ENCODE results near the gene PAXIP1.
"Not testable (repeated sequence)": the region's sequence is repeated elsewhere in the genome, so short reads cannot be mapped to it uniquely, and the experiment has no call there.

PAXIP1 gene

GRCh38 chr7:154942691-154943090 is 60.2 kb downstream of the PAXIP1 start:
- no peak for DNase-seq

- DNase-seq = no peak
Measured at GRCh38 chr7:154937837-154938236, 65.1 kb downstream of the PAXIP1 start.

GRCh38 chr7:154934353-154934952 is 68.5 kb downstream of the PAXIP1 start:
- DNase-seq = not testable (repeated sequence)

GRCh38 chr7:154931906-154932305 is 71.0 kb downstream of the PAXIP1 start:
- no peak for DNase-seq

GRCh38 chr7:154929006-154929726 is 73.8 kb downstream of the PAXIP1 start:
- no peak for DNase-seq

- peak; percentile 91 for DNase-seq
Measured at GRCh38 chr7:154928136-154929005, 74.6 kb downstream of the PAXIP1 start.

GRCh38 chr7:154927624-154928125 is 75.2 kb downstream of the PAXIP1 start:
- peak; percentile 81 for DNase-seq

GRCh38 chr7:154922472-154922871 is 80.5 kb downstream of the PAXIP1 start:
- DNase-seq = not testable (repeated sequence)

- DNase-seq = no peak
Measured at GRCh38 chr7:154919344-154920225, 83.3 kb downstream of the PAXIP1 start.

GRCh38 chr7:154918741-154919140 is 84.2 kb downstream of the PAXIP1 start:
- DNase-seq = no peak

GRCh38 chr7:154918266-154918665 is 84.7 kb downstream of the PAXIP1 start:
- no peak for DNase-seq

- DNase-seq = no peak
Measured at GRCh38 chr7:154917808-154918160, 85.1 kb downstream of the PAXIP1 start.

- peak; percentile 17 for DNase-seq
Measured at GRCh38 chr7:154916856-154917807, 85.8 kb downstream of the PAXIP1 start.

- no peak for DNase-seq
Measured at GRCh38 chr7:154916381-154916780, 86.5 kb downstream of the PAXIP1 start.

GRCh38 chr7:154915600-154915999 is 87.3 kb downstream of the PAXIP1 start:
- no peak for DNase-seq

GRCh38 chr7:154914996-154915380 is 87.9 kb downstream of the PAXIP1 start:
- DNase-seq = no peak

- DNase-seq = no peak
Measured at GRCh38 chr7:154914308-154914995, 88.5 kb downstream of the PAXIP1 start.

- peak; percentile 90 for DNase-seq
Measured at GRCh38 chr7:154913638-154914307, 89.2 kb downstream of the PAXIP1 start.

- no peak for DNase-seq
Measured at GRCh38 chr7:154912871-154913637, 89.9 kb downstream of the PAXIP1 start.

Measured in activated CD4-positive, alpha-beta T cell treated with anti-CD3 and anti-CD28 coated beads, Interleukin-10, Interleukin-2, amounts not matched to agents 100 ng/mL and 50 ng/mL, durations not matched to agents 16 hours and 8 hours (primary cell).